GM21381 (cell line): ENCODE results near the gene ATP8B4.
"Not testable (repeated sequence)": the region's sequence is repeated elsewhere in the genome, so short reads cannot be mapped to it uniquely, and the experiment has no call there.

ENCODE experiments used
- ATAC-seq: cut with Tn5 transposase; IDR thresholded peaks from one replicate; pipeline ENCODE4 v1.9.1; 2021; ENCODE audit warnings: mild to moderate bottlenecking, moderate library complexity; ENCODE audit not compliant: unreplicated experiment

The ATP8B4 gene

DNA sequence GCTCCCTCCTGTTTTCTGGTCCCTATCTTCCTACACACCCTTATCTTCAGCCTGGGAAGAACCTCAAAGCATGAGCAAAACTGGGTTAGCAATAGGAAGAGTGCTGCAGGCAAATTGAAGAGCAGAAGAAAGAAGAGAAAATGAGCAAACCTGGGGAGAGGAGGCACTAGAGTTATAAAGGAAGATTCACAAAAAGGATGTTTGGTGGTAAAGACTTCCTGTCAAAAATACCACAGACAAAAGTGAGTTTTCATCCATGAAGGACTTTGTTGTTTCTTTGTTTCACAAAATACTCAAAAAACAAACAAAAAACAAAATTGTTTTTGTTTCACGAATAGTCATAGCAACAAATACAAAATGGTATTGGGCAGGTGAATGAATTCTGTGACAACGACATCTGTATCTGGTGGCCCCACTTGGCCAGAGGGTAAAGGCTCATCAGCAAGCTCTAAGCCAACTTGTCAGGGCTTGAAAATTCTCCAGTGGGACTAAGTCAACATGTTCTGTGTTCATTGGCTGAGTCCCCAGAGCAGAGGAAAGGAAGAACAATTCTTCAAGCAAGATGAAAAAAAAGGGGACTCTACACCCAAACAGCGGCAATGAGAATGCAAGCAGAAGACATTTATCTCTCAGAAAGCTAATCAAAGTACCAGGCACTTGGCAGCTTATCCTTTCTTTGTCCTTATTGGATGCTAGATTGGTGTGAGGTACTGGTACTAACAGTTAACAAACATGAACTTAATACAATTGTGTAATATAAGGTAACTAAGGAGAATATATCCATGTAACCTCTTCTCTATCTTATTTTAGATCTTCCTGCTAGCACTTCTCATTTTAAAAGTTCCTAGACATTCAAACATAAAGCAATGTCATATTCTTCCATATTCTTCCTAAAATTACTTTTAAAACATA, 9.7 kb downstream of the ATP8B4 start:
- ATAC-seq: no peak

DNA sequence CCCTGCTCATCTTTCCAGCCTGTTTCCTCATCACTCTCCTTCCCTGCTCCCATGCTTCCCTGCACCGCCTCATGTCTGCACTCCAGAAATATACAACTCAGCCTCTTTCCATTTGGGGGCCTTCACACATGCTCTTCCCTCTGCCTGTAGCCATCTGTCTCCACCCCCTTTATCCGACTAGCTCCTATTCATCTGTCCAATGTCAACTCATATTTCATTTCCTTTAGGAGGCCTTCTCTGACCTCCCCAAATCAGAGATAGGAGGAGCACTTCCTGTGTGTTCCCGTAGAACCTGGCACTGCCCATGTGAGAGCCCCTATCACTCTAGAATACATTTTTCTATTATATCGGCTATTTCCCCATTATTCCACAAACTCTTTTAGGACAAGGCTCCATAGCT, 10.6 kb downstream of the ATP8B4 start:
- no peak for ATAC-seq

DNA sequence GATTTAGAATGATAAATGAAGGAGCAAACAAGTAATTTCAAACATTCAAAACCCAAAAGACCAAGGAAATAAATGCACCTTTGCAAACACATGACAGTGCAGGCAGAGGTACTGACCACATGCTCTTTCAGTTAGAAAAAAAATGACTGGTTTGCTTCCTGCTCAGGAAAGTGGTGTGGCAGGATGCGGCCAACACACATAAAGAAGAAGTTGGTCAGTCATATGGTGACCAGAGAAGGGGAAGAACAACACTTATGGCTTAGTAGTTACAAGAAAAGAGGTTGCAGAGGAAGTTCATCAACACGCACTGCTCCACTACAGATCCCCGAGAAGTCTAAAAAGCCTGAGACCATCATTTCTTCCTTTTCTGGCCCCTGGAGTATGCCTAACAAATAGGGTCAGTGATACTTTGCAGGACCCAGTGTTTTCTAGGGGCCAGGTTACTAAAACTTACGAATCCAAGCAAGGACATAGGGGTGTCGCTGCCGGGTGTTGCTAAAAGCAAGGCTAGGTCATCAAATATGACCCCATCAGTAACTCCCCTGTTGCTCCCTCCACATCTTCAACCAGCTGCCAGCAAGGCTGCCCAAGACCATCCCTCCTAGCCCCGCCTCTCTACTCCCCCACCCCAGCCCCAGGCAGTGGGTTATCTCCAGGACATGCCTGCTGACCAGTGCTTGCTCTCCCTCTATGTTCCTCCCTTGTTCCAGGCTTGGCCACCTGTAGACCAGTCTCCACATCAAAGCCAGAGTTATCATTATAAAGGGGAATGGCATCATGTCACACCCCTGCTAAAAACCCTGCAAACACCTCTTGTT, 11.2 kb downstream of the ATP8B4 start:
- ATAC-seq: peak; percentile 99

DNA sequence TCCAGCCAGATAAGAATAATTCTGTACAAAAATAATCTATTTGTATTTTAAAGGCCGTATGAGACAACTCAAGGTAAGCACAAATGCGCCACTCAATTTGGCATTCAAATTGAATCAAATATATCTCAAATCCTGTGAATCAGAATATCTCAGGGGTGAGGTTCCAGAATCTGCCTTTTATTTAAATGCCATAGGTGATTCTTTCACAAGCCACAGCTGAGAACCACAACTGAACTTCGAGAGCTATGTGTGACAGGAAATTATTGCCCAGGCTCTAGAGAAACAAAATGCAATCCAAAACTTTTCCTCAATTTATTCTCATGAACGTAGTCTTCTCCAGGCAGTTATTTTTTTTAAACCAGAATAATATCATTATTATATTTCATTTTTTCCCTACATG, 11.9 kb downstream of the ATP8B4 start:
- ATAC-seq: no peak

DNA sequence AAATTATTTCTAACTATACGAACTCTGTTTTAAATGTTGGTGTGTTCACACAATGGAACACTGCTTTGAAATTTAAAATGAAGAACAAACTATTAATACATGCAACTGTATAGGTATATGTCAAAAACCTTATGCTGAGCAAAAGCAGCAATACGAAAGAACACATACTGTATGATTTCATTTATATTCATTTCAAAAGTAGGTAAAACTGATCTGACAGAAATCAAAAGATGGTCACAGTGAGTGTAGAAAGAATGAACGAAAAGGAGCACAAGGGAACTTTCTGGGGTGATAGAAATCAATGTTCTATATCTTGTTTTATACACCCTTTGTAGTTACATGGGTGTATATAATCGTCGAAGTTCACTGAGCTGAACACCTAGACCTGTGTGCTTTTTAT, 12.6 kb downstream of the ATP8B4 start:
- no peak for ATAC-seq

DNA sequence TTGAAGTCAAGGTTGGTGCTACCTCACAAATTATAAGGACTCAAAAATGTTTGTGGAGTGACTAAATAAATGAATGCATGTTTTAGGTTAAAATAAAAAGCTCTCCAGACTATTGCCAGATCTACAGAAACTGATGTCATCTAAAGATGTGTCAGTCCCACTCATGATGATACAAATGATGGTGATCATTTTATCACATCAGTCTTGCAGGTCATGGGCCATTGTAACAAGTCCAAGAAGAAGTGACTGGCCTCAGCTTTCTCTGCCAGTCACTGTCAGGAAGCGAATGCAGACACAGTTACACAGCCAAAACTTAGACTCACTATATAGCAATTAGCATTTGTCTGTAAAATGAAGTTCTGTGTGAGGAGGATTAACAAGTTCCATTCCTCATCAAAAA, 18.5 kb downstream of the ATP8B4 start:
- ATAC-seq: no peak

DNA sequence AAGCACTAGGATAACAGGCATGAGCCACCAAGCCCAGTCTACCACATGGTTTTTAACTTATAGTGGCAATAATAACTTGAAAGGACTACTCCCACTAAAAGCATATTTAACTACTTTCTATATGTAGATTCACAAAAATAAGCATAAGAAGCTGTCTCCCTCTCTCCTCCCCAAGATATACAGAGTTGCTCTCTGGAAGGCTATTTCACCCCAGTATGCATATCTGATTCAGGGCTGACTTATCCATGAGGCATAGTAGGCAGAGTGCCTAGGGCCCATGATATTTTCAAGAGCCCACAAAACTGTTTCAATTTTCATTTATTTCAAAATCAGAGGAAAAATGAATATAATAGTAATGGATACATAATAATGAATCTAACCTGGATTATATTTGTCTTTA, 20.5 kb downstream of the ATP8B4 start:
- ATAC-seq: no peak

DNA sequence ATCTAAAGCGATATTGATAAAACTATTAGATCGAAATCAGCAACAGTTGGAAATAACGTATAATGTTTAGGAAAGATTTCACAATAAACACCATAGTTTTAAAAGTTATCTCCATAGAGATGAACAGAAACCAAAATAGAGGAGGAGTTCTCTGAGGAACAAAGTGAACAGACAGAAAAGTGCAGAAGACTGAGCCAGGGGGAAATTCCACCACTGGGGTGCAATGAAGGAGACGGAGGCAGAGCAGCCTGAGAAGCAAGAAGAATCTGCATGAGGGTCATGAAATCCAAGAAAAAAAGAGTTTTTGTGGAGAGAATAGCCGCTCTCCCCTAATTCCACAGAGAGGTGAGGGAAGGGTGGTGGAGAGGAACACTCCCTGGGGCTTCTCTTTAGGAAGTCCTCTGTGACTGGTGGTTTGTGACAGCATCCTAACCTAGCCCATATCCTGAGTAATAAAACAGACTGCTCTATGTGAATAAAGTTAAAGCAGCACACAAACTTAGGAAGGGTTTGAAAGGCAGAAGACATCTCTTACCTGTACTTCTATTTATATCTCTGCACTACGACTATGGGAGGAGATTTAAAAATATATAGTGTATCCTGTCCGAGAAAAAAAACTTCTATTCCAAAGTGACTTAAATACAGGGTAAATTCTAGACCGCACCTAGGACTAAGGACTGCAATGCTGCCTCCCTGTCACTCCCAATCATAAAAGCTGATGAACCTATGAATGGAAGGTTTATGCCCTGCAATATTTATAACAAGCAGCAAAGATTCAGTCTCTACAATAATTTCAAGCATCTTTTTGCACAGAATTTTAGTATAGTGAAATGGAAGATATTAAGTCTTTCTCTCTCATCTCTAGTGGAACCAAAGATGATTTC, 22.9 kb downstream of the ATP8B4 start:
- no peak for ATAC-seq

DNA sequence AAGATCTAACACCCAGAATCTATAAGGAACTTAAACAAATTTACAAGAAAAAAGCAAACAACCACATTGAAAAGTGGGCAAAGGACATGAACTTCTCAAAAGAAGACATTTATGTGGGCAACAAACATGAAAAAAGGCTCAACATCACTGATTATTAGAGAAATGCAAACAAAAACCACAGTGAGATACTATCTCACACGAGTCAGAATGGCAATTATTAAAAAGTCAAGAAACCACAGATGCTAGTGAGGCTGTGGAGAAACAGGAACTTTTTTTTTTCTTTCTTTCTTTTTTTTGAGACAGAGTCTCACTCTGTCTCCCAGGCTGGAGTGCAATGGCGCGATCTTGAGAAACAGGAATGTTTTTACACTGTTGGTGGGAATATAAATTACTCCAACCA, 29.6 kb downstream of the ATP8B4 start:
- ATAC-seq: not testable (repeated sequence)

DNA sequence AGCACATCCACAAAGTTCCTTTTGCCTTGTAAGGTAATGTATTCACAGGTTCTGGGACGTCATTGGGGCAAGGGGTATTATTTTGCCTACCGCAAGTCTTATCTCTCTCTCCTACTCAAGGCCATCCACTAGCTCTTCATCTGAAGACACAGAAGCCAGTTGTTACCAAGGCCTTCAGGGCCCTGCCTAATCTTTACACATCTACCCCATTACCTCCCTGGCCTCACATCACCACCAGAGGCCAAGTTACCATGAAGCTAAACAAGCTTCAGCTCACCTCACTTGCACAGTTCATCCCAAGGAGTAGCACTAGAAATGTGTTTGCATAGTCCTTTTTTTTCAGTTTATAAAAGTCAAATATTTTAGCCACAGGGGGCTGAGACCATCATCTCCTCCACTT, 34.1 kb downstream of the ATP8B4 start:
- no peak for ATAC-seq

DNA sequence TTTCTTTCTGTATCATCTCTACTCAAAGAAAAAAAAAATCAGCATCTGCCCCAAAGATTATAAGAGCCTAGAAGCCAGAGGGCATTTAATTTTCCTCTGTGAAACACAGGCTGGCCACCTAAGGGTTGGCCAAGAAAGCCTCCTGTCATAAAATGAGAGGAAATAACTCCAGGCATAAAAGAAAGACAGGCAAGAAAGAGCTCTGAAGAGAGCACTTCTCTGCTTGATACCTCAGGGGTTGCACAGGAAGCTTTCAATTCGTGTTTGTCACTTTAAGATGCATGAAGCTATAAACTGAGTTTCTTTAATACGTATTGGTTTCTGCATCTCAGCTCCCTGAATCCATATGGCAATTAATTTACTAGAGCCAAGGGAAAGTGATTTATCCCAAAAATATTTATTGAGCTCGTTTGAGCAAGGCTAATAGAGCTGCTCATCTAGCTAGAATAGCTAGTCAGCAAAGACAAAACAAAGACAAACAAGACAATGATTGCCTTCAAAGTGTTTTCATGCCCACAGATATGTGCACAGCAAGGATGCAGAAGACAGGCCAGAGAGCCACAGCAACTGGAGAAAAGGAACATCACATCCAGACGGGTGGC, 35.5 kb downstream of the ATP8B4 start:
- ATAC-seq: no peak

DNA sequence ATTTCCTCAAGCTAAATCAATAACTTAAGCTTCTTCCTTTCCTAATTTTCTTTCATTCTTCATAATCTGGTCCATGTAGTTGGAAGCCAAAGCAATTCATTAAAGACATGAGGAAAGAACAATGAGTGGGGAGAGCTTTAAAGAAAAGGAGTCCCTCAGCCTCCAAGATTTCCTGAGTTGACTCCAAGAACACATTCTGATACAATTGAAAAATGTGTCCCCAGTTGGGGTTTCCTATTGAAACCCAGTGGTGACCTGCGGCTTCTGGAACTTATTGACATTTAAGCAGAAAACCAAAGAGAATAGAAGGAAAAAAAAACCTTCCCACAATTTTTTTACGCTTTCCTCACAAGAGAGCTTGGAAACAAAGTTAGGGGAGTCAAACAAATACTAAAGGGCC, 37.0 kb downstream of the ATP8B4 start:
- no peak for ATAC-seq

DNA sequence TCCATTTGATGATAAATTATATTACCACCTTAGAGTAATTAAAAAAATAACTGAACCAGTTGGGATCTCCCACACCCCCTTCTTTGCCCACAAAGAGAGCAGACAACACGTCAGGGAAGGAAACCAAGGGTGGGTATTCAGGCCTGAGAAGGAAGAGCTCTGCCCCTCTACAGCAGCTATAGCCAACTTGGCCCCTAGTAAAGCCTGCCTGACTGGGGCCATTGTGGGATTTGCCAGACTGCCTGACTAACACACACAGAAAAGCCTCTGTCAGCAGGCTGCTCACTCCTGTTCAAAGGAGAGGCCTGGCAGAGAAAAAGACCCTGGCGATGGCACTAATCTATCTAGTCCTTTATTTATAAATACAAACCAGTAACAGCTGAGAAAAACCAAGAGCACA, 41.4 kb downstream of the ATP8B4 start:
- ATAC-seq: no peak

DNA sequence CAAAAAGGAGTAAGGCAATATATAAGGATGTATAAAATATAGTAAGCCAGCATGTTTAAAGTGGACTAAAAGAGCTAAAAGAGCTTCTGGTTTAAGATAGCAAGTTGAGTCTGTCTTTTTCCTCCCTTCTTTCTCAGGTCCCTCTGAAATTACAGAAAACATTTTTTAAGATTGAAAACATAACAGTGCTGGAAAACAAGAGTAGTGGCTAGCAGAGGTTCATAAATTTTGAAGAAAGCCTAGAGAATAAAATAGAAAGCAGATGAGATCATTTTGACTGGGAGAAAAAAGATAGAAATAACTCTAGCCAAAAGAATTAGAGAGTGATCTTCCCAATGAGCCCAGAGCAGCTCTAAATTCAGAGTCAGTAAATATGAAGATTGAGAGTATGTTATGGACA, 41.9 kb downstream of the ATP8B4 start:
- ATAC-seq: no peak

DNA sequence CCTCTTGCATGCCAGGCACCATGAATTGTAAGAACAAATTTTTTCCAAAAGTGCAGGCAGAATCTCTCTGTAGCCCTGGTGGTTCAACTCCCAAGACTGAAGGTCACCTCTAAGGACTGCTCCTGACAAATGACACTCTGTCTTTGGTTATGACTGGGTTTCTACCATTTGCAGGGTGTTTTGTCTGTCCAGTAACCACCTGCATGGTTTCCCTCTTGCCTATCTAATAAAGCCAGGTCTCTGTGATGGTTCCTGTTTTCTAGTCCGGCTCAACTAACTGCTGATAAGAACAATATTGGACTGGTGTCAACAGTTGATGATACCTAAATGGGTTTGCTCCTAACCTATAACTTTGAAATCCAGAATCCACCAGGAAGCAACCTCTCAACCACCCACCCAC, 43.7 kb downstream of the ATP8B4 start:
- ATAC-seq: no peak

DNA sequence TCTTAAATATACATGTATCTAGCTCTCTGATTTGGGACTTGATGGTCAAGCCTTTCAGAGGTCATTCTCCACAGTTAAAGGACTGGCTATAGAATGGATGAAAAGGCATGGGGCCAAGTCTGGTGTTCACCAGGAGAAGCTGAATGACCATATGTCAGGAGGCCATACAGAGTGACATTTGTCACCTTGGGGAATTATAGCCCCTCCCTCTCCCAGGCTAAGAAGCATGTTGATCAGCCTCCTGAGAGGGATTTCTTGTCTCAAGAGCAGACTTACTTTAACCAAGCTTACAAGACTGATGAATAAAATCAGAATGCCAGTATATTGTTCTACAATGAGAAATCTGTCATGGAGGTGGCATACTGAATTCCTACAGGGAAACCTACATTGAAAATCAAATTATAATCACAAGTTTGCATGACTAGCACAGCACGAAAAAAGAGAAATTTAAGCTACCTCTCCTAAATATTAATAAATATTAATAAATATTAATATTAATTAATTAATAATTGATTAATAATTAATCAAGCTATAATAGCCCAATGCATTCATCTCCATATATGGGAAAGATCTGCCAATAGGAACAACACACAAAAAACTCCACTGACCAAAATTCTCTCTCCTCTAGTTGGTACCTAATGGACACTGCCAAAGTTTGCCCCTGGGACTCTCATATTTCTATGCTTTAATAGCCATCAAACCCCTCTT, 47.3 kb downstream of the ATP8B4 start:
- no peak for ATAC-seq

DNA sequence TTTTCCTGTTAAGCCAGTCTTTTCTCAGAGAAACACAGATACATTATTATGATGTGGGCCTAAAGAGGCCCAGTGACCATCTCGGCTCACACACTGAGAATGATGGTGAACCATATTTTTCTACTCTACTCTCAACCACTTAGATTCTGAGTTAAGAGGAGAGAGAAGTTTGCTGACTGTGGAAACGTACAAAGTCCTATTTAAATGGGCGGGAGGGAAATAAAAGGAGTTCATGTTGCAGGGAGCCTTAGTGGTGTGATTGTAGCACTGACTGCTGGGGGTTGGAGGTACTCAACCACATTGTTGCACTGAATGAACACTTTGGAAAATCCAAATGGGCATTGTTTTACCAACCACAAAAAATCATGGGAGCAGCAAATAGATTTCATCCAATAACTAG, 51.0 kb downstream of the ATP8B4 start:
- no peak for ATAC-seq

DNA sequence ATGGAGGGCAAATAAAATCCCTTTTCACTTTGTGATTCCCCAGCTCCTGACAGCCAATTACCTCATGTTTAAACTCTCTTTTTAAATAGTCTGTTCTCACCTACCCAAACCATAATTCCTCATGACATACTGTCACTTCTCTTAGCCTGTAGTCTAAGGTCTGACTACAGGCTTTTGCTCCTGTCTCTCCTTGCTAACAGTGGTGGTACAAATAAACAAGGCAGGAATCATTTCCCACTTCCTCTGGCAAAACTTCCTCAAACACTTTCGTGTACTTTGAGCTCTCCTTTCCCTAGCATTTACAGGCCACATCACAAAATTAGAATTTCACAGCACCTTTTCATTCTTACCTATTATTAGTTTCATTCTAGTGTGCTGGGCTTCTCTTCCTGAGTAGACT, 51.8 kb downstream of the ATP8B4 start:
- ATAC-seq: no peak

DNA sequence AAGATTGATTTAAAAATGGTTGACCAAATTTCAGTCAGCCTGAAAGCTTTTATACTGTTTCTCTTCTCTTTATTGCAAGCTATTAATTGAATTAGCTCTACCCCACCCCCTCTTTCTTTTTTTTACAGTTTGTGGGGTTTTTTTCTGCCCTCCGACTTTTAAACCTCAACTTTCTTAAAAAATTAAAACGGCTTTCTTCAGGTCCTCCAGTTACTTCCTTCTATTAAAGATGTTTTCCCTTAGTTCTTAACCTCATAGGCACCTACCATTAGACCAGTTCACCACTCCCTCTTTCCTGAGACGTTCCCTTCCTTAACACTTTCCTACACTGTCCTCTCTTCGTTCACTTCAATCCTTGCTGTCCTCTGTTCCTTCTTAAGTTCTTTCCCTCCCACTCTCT, 52.4 kb downstream of the ATP8B4 start:
- ATAC-seq: no peak

DNA sequence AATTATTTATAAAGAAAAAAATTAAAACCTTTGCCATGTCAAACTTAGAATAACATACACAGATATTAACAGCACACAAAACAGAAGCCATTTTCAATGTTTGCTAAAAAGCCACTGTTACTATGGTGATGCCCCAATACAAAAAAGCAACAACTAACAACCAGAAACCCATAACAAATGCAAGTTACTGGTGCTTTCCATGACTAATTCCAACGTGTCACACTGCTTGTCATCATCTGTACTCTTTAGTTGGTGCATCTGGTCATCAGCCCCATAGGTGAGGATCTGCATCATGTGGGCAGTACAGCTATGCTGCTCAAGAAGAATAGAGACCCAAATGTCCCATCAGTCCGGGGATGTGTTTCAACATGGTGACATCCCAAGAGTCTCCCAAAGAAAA, 52.8 kb downstream of the ATP8B4 start:
- no peak for ATAC-seq
